Fibroblast of villous mesenchyme (primary cell): Measurements from ENCODE around the gene SPEF2. TPM values are rescaled to one million over a fixed set of nuclear protein-coding genes. Genes with fewer than 3 reads are reported as not detected.

Source experiments
- DNase-seq: peaks from one replicate; pipeline ENCODE4 v3.0.0-alpha.2; 2010; ENCODE audit warnings: low read depth
- H3K4me3 ChIP-seq: 2 replicates; pipeline ENCODE4 v1.5.1; 2011; ENCODE audit warnings: low read depth, mild to moderate bottlenecking, low read length
- CTCF ChIP-seq: IDR thresholded peaks from 2 replicates; pipeline ENCODE4 v1.5.1; 2012; ENCODE audit warnings: low read depth, mild to moderate bottlenecking, low read length; ENCODE audit not compliant: insufficient read depth
- total RNA-seq: library from RNA; depleted of rRNA; stranded (reverse); fragments of >200 nt; gene quantifications from 2 replicates; pipeline ENCODE4 v1.2.3, GENCODE V29; 2012

SPEF2 gene
- total RNA-seq, 1 donor: 4.3 TPM

DNA sequence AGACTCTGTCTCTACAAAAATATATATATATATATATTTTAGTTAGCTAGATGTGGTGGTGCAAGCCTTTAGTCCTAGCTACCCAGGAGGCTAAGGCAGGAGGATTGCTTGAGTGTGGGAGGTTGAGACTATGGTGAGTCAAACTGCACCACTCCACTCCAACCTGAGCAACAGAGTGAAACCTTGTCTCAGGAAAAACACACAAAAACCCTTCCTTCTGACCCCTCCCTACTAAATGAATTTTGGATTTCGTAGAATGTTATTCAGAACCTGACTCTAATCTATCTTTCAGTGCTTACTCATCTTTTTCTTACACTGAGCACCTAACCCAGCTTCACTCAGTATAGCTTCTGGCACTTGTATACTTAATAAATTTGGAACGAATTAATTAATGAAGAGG, 203.8 kb downstream of the SPEF2 start:
- no peak overlapping the region for H3K4me3 ChIP-seq
- TF ChIP-seq CTCF: no peak
- no peak for DNase-seq

GRCh38 chr5:35822511-35822910, 204.8 kb downstream of the SPEF2 start:
- TF ChIP-seq CTCF: no peak
- H3K4me3 ChIP-seq: no peak overlapping the region
- no peak for DNase-seq

- no peak for DNase-seq
- H3K4me3 ChIP-seq: no peak overlapping the region
- no peak for TF ChIP-seq CTCF
Observed at GRCh38 chr5:35823347-35824098, 205.9 kb downstream of the SPEF2 start.

DNA sequence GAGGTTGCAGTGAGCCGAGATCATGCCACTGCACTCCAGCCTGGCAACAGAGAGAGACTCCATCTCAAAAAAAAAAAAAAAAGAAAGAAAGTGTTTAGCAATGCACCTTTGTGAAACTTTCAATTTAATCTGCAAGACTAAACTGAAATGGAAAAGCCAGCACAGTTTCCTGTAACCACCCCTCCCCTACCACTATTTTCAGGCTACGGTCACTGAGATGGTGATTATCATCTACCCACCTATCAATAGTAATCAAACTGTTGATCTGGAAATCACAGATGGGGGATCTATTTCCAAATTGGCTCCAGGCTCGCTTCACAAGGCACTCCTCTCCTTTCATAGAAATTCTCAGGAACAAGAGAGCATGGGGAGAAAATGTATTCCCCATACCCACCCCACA, 208.4 kb downstream of the SPEF2 start:
- DNase-seq: no peak
- no peak overlapping the region for H3K4me3 ChIP-seq
- TF ChIP-seq CTCF: no peak

DNA sequence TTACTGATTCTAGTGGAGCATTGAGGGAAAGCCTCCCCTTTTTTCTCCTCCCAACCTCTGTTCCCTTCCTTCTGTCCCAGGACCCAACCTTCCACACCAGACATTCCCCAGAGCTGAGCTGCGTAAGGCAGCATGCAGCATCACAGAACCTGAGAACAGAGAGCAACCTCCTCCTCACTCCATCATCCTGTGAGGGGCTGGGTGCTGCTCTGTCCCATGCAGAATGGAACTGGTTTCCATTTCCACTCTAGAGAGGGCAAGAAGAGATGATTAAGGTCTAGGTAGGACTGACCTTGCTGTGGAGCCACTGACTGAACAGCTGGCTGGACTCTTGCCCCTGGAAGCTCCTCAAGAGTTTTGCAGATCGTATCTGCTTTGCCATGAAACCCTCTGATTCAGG, 208.9 kb downstream of the SPEF2 start:
- no peak for TF ChIP-seq CTCF
- DNase-seq: no peak
- no peak overlapping the region for H3K4me3 ChIP-seq

DNA sequence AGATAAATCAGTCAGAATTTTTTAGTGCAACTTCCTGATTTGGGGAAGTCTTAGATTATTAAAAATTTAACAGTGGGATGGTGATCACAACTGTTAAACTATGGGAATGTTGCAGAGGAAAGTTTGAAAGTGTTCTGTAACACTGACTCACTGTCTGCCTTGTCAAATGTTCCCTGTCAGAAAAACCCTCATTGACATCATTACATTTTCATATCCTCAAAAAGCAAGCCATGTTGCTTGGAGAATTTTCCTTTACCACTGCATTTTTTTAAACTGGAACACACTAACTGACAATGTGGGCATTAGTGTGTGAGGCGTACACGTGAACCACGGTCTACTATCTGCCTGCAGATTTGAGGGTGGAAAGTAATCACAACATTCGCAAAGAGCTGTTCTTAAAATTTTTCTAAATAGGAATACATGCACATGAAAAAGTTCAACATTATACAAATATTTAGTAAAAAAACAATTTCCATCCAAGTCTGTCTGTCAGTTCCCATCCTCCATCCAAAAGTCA, 210.5 kb downstream of the SPEF2 start:
- no peak overlapping the region for H3K4me3 ChIP-seq
- no peak for DNase-seq
- TF ChIP-seq CTCF: no peak

GRCh38 chr5:35830587-35830986, 212.9 kb downstream of the SPEF2 start:
- H3K4me3 ChIP-seq: no peak overlapping the region
- TF ChIP-seq CTCF: no peak
- DNase-seq: peak; percentile 42
